Activated T-helper 17 cell treated with anti-CD3 and anti-CD28 coated beads, Interleukin-2, amount 50 U/mL, for 72 hours (primary cell): Measurements from ENCODE around the gene CSK. TPM values are rescaled to one million over a fixed set of nuclear protein-coding genes. Genes with fewer than 3 reads are reported as not detected.

Source experiments
- ATAC-seq: fragments of 150-1000 bp; cut with Tn5 transposase; replicated peaks from 2 replicates; pipeline ENCODE4 v1.10.0; 2021; ENCODE audit warnings: mild to moderate bottlenecking, moderate library complexity
- H3K27ac Mint-ChIP-seq: one replicate; pipeline ENCODE4 v1.8.0; 2022; ENCODE audit warnings: mixed read lengths
- H3K27me3 Mint-ChIP-seq: one replicate; pipeline ENCODE4 v1.8.0; 2022; ENCODE audit warnings: mixed read lengths
- H3K36me3 Mint-ChIP-seq: one replicate; pipeline ENCODE4 v1.8.0; 2022; ENCODE audit warnings: low read depth, mild to moderate bottlenecking, mixed read lengths
- H3K4me1 Mint-ChIP-seq: one replicate; pipeline ENCODE4 v1.8.0; 2022; ENCODE audit warnings: mixed read lengths
- H3K4me3 Mint-ChIP-seq: one replicate; pipeline ENCODE4 v1.8.0; 2022; ENCODE audit warnings: mild to moderate bottlenecking, mixed read lengths
- H3K9me3 Mint-ChIP-seq: one replicate; pipeline ENCODE4 v1.8.0; 2022; ENCODE audit warnings: mixed read lengths
- total RNA-seq, 2 donors: library from RNA; stranded (reverse); gene quantifications; one replicate each; pipeline ENCODE4 v1.2.3, GENCODE V29; 2022

Gene CSK
- total RNA-seq, 2 donors from 2014 or later = 176 to 316 TPM

- peak overlapping the region; percentile 40 for H3K4me3 Mint-ChIP-seq
- H3K36me3 Mint-ChIP-seq = peaks cover 92% of the 10 kb centered on the region
- H3K27me3 Mint-ChIP-seq = no peaks in the 10 kb centered on the region
- peak overlapping the region; percentile 63 for H3K27ac Mint-ChIP-seq
- H3K4me1 Mint-ChIP-seq = peaks cover 37% of the 10 kb centered on the region
- peak; percentile 11 for ATAC-seq
- H3K9me3 Mint-ChIP-seq = no peaks in the 10 kb centered on the region
Observed at GRCh38 chr15:74799255-74799855, 17.5 kb downstream of the CSK start.

- peak overlapping the region; percentile 40 for H3K4me3 Mint-ChIP-seq
- no peaks in the 10 kb centered on the region for H3K9me3 Mint-ChIP-seq
- H3K36me3 Mint-ChIP-seq = peaks cover 93% of the 10 kb centered on the region
- ATAC-seq = peak; percentile 89
- H3K27me3 Mint-ChIP-seq = no peaks in the 10 kb centered on the region
- H3K4me1 Mint-ChIP-seq = peaks cover 31% of the 10 kb centered on the region
- peak overlapping the region; percentile 63 for H3K27ac Mint-ChIP-seq
Observed at GRCh38 chr15:74799856-74800558, 18.1 kb downstream of the CSK start.

- Mint-ChIP-seq H3K27ac (peak overlapping the region; percentile 63), H3K4me3 (no peak overlapping the region), H3K9me3 (no peaks in the 10 kb centered on the region), H3K27me3 (no peaks in the 10 kb centered on the region), H3K36me3 (peaks cover 91% of the 10 kb centered on the region), H3K4me1 (peaks cover 26% of the 10 kb centered on the region)
- ATAC-seq = no peak
Observed at GRCh38 chr15:74800559-74801094, 18.7 kb downstream of the CSK start.

- Mint-ChIP-seq H3K36me3 (peaks cover 83% of the 10 kb centered on the region), H3K4me1 (peaks cover 22% of the 10 kb centered on the region), H3K27me3 (no peaks in the 10 kb centered on the region), H3K9me3 (no peaks in the 10 kb centered on the region), H3K27ac (no peak overlapping the region), H3K4me3 (no peak overlapping the region)
- no peak for ATAC-seq
Observed at GRCh38 chr15:74801311-74801997, 19.6 kb downstream of the CSK start.

GRCh38 chr15:74802290-74802689 lies 20.4 kb downstream of the CSK start:
- Mint-ChIP-seq H3K9me3 (no peaks in the 10 kb centered on the region), H3K4me3 (no peak overlapping the region), H3K4me1 (peaks cover 30% of the 10 kb centered on the region), H3K27me3 (no peaks in the 10 kb centered on the region), H3K27ac (no peak overlapping the region), H3K36me3 (peaks cover 79% of the 10 kb centered on the region)
- no peak for ATAC-seq

GRCh38 chr15:74802862-74803447 lies 21.1 kb downstream of the CSK start:
- H3K9me3 Mint-ChIP-seq = no peaks in the 10 kb centered on the region
- H3K4me1 Mint-ChIP-seq = peaks cover 31% of the 10 kb centered on the region
- no peak for ATAC-seq
- H3K36me3 Mint-ChIP-seq = peaks cover 72% of the 10 kb centered on the region
- H3K27ac Mint-ChIP-seq = no peak overlapping the region
- H3K27me3 Mint-ChIP-seq = no peaks in the 10 kb centered on the region
- H3K4me3 Mint-ChIP-seq = no peak overlapping the region

GRCh38 chr15:74804935-74805334 lies 23.1 kb downstream of the CSK start:
- no peak for ATAC-seq
- Mint-ChIP-seq H3K4me3 (no peak overlapping the region), H3K27me3 (no peaks in the 10 kb centered on the region), H3K4me1 (peaks cover 25% of the 10 kb centered on the region), H3K36me3 (peaks cover 53% of the 10 kb centered on the region), H3K9me3 (no peaks in the 10 kb centered on the region), H3K27ac (peak overlapping the region; percentile 2)

- no peak for ATAC-seq
- Mint-ChIP-seq H3K4me3 (no peak overlapping the region), H3K9me3 (no peaks in the 10 kb centered on the region), H3K27ac (peak overlapping the region; percentile 85), H3K4me1 (peaks cover 22% of the 10 kb centered on the region), H3K36me3 (peaks cover 29% of the 10 kb centered on the region), H3K27me3 (no peaks in the 10 kb centered on the region)
Observed at GRCh38 chr15:74807282-74807681, 25.4 kb downstream of the CSK start.

- Mint-ChIP-seq H3K36me3 (peaks cover 19% of the 10 kb centered on the region), H3K27ac (peak overlapping the region; percentile 85), H3K9me3 (no peaks in the 10 kb centered on the region), H3K27me3 (no peaks in the 10 kb centered on the region), H3K4me3 (no peak overlapping the region), H3K4me1 (peaks cover 22% of the 10 kb centered on the region)
- no peak for ATAC-seq
Observed at GRCh38 chr15:74808078-74808839, 26.4 kb downstream of the CSK start.

GRCh38 chr15:74808840-74809229 lies 27.0 kb downstream of the CSK start:
- H3K4me1 Mint-ChIP-seq = peaks cover 22% of the 10 kb centered on the region
- H3K9me3 Mint-ChIP-seq = no peaks in the 10 kb centered on the region
- H3K27ac Mint-ChIP-seq = peak overlapping the region; percentile 56
- no peak for ATAC-seq
- peaks cover 14% of the 10 kb centered on the region for H3K36me3 Mint-ChIP-seq
- H3K4me3 Mint-ChIP-seq = no peak overlapping the region
- no peaks in the 10 kb centered on the region for H3K27me3 Mint-ChIP-seq

- no peak overlapping the region for H3K4me3 Mint-ChIP-seq
- no peaks in the 10 kb centered on the region for H3K27me3 Mint-ChIP-seq
- H3K9me3 Mint-ChIP-seq = no peaks in the 10 kb centered on the region
- ATAC-seq = no peak
- peaks cover 22% of the 10 kb centered on the region for H3K4me1 Mint-ChIP-seq
- H3K27ac Mint-ChIP-seq = peak overlapping the region; percentile 56
- H3K36me3 Mint-ChIP-seq = peaks cover 9% of the 10 kb centered on the region
Observed at GRCh38 chr15:74809242-74809641, 27.4 kb downstream of the CSK start.

GRCh38 chr15:74809956-74810355 lies 28.1 kb downstream of the CSK start:
- no peak for ATAC-seq

GRCh38 chr15:74812533-74812932 lies 30.7 kb downstream of the CSK start, which contains the start of gene LMAN1L:
TSS of gene LMAN1L (plus strand) at chr15:74812835. CDS start at chr15:74812855, 20 bp downstream.
- ATAC-seq = no peak
- no peaks in the 10 kb centered on the region for H3K36me3 Mint-ChIP-seq
- no peak within 1 kb of the TSS for H3K27ac Mint-ChIP-seq

More at GRCh38 chr15:74809956-74810355, 28.1 kb downstream of the CSK start:
- Mint-ChIP-seq H3K4me1 (peaks cover 22% of the 10 kb centered on the region), H3K36me3 (peaks cover 2% of the 10 kb centered on the region), H3K27me3 (no peaks in the 10 kb centered on the region), H3K27ac (no peak overlapping the region), H3K9me3 (no peaks in the 10 kb centered on the region), H3K4me3 (no peak overlapping the region)

More at GRCh38 chr15:74812533-74812932, 30.7 kb downstream of the CSK start, which contains the start of gene LMAN1L:
- peaks cover 11% of the 10 kb centered on the region for H3K4me1 Mint-ChIP-seq
- no peaks in the 10 kb centered on the region for H3K27me3 Mint-ChIP-seq
- H3K4me3 Mint-ChIP-seq = no peak within 1 kb of the TSS
- no peaks in the 10 kb centered on the region for H3K9me3 Mint-ChIP-seq
